Measurements from ENCODE around the gene INPP4B.

The INPP4B gene

DNA sequence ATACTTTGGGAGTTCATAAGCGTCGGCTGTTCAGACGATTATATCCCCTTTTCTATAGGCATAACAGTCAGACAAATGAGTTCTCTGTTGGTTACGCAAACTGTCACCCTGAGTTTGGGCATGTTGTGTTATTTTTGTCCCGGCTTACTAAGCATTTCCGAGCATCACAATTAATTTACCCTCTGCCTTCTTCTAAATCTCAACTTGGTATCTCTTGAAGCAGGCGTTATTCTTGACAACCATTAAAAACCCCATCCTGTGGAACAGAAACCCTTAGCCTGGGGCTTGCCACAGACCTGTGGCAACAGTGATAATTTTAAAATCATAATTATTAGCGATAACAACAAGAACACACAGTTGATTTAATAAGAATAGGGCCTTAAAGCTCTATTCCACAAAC lies 558.7 kb downstream of the INPP4B start:
- H3K9me3 ChIP-seq (replicated peaks in 1 of 2; ENCODE audit: control insufficient read depth in 2 of 2, insufficient read depth in 1 of 2, low read depth in 1 of 2, low read length in 2 of 2) = no peaks in the 10 kb centered on the region
- no peak overlapping the region for H4K8ac ChIP-seq (ENCODE audit: low read depth, low read length)
- H2BK12ac ChIP-seq (ENCODE audit: low read length) = no peak overlapping the region

DNA sequence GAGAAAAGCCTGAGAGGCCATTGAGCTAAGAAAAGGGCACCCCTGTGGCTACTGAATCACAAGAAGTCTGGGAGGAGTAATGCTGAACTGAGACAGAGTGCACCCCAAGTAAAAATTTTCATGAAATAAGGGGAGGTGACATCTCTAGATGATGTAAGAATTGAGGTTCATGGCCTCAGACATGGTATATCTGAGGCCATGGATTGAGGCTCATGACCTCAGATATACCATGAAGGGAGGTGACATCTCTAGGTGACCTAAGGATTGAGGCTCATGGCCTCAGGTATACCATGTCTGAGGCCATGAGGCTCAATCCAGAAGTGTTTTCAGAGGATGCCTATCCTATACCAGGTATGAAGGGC lies 560.9 kb downstream of the INPP4B start:
- Histone ChIP-seq H3K4me1 (ENCODE audit: control insufficient read depth in 2 of 2, insufficient read depth in 1 of 2, low read depth in 1 of 2, low read length in 2 of 2) (peaks cover 0 to 2% of the 10 kb centered on the region in 2 donors), H3K4me3 (ENCODE audit: low read length in 2 of 2) (no peak overlapping the region), H3K9me3 (replicated peaks in 1 of 2; ENCODE audit: control insufficient read depth in 2 of 2, insufficient read depth in 1 of 2, low read depth in 1 of 2, low read length in 2 of 2) (no peaks in the 10 kb centered on the region), H4K8ac (ENCODE audit: low read depth, low read length) (no peak overlapping the region), H3K18ac (ENCODE audit: low read length) (no peak overlapping the region), H3K4ac (ENCODE audit: low read length) (no peak overlapping the region), H2BK15ac (ENCODE audit: low read length) (no peak overlapping the region), H2AFZ (ENCODE audit: low read length) (no peak overlapping the region), H2BK12ac (ENCODE audit: low read length) (no peak overlapping the region), H3K9ac (ENCODE audit: low read depth, low read length, poor library complexity) (no peak overlapping the region), H3K4me2 (ENCODE audit: insufficient read depth, low read length, poor library complexity, severe bottlenecking) (no peak overlapping the region), H3K23ac (ENCODE audit: low read depth, low read length, poor library complexity) (no peak overlapping the region), H3K27me3 (ENCODE audit: control insufficient read depth in 3 of 3, insufficient read depth in 3 of 3, low read depth in 1 of 3, low read length in 3 of 3) (no peaks in the 10 kb centered on the region), H3K36me3 (replicated peaks in 1 of 2; ENCODE audit: control insufficient read depth in 2 of 2, insufficient read depth in 2 of 2, low read length in 2 of 2) (no peaks in the 10 kb centered on the region), H2BK120ac (ENCODE audit: low read depth, low read length) (no peak overlapping the region), H3K79me1 (ENCODE audit: low read depth, low read length) (no peaks in the 10 kb centered on the region), H2AK5ac (ENCODE audit: low read depth, low read length) (no peak overlapping the region), H3K27ac (replicated peaks; ENCODE audit: low read length) (no peak overlapping the region), H3K14ac (ENCODE audit: low read length) (no peak overlapping the region), H4K91ac (ENCODE audit: low read depth, low read length, poor library complexity) (no peak overlapping the region), H2BK5ac (ENCODE audit: low read length) (no peak overlapping the region)
- no peak for DNase-seq (ENCODE audit: low spot score)

More for the DNA sequence above, 558.7 kb downstream of the INPP4B start:
- H2AFZ ChIP-seq (ENCODE audit: low read length) = no peak overlapping the region
- no peak overlapping the region for H2BK120ac ChIP-seq (ENCODE audit: low read depth, low read length)
- no peak overlapping the region for H3K4me3 ChIP-seq (ENCODE audit: low read length in 2 of 2)
- H2BK5ac ChIP-seq (ENCODE audit: low read length) = no peak overlapping the region
- H3K4me1 ChIP-seq (ENCODE audit: control insufficient read depth in 2 of 2, insufficient read depth in 1 of 2, low read depth in 1 of 2, low read length in 2 of 2) = peaks cover 0 to 2% of the 10 kb centered on the region in 2 donors
- H3K36me3 ChIP-seq (replicated peaks in 1 of 2; ENCODE audit: control insufficient read depth in 2 of 2, insufficient read depth in 2 of 2, low read length in 2 of 2) = no peaks in the 10 kb centered on the region
- no peak overlapping the region for H3K14ac ChIP-seq (ENCODE audit: low read length)
- H3K23ac ChIP-seq (ENCODE audit: low read depth, low read length, poor library complexity) = no peak overlapping the region
- H3K27ac ChIP-seq (replicated peaks; ENCODE audit: low read length) = no peak overlapping the region
- H3K4ac ChIP-seq (ENCODE audit: low read length) = no peak overlapping the region
- H3K4me2 ChIP-seq (ENCODE audit: insufficient read depth, low read length, poor library complexity, severe bottlenecking) = no peak overlapping the region
- no peak overlapping the region for H3K9ac ChIP-seq (ENCODE audit: low read depth, low read length, poor library complexity)
- no peak overlapping the region for H3K18ac ChIP-seq (ENCODE audit: low read length)
- H3K27me3 ChIP-seq (ENCODE audit: control insufficient read depth in 3 of 3, insufficient read depth in 3 of 3, low read depth in 1 of 3, low read length in 3 of 3) = no peaks in the 10 kb centered on the region
- H3K79me1 ChIP-seq (ENCODE audit: low read depth, low read length) = no peaks in the 10 kb centered on the region
- no peak overlapping the region for H2AK5ac ChIP-seq (ENCODE audit: low read depth, low read length)
- H4K91ac ChIP-seq (ENCODE audit: low read depth, low read length, poor library complexity) = no peak overlapping the region
- no peak overlapping the region for H2BK15ac ChIP-seq (ENCODE audit: low read length)
- no peak for DNase-seq (ENCODE audit: low spot score)
- no CpG with 5 or more reads among the region's 8 CpGs for WGBS, 2 donors (ENCODE audit: extremely low coverage in 2 of 2, insufficient read length in 2 of 2, insufficient replicate concordance in 1 of 2)

DNA sequence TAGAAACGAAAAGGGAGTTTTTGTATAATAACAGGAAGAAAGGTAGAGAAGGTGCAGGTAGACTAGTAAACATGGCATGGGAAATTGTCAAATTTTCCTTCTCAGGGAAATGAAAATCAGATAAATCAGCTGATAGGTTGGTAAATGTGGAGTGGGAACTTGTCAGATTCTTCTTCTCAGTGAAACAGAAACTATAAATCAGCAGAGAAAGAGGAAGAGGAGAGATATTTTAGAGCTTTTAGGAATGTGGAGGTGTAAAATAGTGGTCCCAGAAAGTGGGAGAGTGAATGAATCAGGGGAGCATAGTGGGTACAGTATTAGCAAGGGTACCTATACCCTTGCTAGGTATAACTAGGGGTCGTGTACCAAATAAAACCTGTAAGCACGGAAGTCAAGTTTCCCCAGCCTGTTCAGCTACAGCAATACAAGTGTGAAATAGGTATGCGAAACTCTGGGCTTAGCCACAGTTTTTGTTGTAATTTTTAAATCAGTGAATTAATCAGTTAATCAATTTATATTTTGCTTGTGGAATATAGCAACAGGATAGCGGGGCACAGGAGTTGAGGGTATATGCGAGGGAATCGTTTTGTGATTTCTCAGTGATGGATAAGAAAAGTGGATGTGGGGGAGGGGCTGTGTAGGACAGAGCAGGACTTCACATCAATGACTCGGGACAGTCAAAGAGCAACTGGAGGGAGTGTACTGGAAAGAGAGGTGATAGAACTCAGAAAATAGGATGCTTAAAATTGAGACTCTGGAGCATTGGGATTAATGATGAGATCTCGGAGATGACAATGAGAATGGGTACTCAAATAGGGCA lies 561.5 kb downstream of the INPP4B start:
- Histone ChIP-seq H4K8ac (ENCODE audit: low read depth, low read length) (no peak overlapping the region), H3K4me2 (ENCODE audit: insufficient read depth, low read length, poor library complexity, severe bottlenecking) (no peak overlapping the region), H2BK120ac (ENCODE audit: low read depth, low read length) (no peak overlapping the region), H2BK5ac (ENCODE audit: low read length) (no peak overlapping the region), H3K23ac (ENCODE audit: low read depth, low read length, poor library complexity) (no peak overlapping the region), H3K9me3 (replicated peaks in 1 of 2; ENCODE audit: control insufficient read depth in 2 of 2, insufficient read depth in 1 of 2, low read depth in 1 of 2, low read length in 2 of 2) (no peaks in the 10 kb centered on the region), H2BK12ac (ENCODE audit: low read length) (no peak overlapping the region), H3K4ac (ENCODE audit: low read length) (no peak overlapping the region), H2AFZ (ENCODE audit: low read length) (no peak overlapping the region), H3K79me1 (ENCODE audit: low read depth, low read length) (no peaks in the 10 kb centered on the region), H3K14ac (ENCODE audit: low read length) (no peak overlapping the region), H3K36me3 (replicated peaks in 1 of 2; ENCODE audit: control insufficient read depth in 2 of 2, insufficient read depth in 2 of 2, low read length in 2 of 2) (no peaks in the 10 kb centered on the region), H3K4me3 (ENCODE audit: low read length in 2 of 2) (no peak overlapping the region), H3K18ac (ENCODE audit: low read length) (no peak overlapping the region), H3K9ac (ENCODE audit: low read depth, low read length, poor library complexity) (no peak overlapping the region), H2AK5ac (ENCODE audit: low read depth, low read length) (no peak overlapping the region), H2BK15ac (ENCODE audit: low read length) (no peak overlapping the region), H3K27me3 (ENCODE audit: control insufficient read depth in 3 of 3, insufficient read depth in 3 of 3, low read depth in 1 of 3, low read length in 3 of 3) (no peaks in the 10 kb centered on the region), H4K91ac (ENCODE audit: low read depth, low read length, poor library complexity) (no peak overlapping the region), H3K27ac (replicated peaks; ENCODE audit: low read length) (no peak overlapping the region), H3K4me1 (ENCODE audit: control insufficient read depth in 2 of 2, insufficient read depth in 1 of 2, low read depth in 1 of 2, low read length in 2 of 2) (peaks cover 0 to 2% of the 10 kb centered on the region in 2 donors)
- DNase-seq (ENCODE audit: low spot score) = no peak
- WGBS, 2 donors (ENCODE audit: extremely low coverage in 2 of 2, insufficient read length in 2 of 2, insufficient replicate concordance in 1 of 2) = no CpG with 5 or more reads among the region's 9 CpGs

DNA sequence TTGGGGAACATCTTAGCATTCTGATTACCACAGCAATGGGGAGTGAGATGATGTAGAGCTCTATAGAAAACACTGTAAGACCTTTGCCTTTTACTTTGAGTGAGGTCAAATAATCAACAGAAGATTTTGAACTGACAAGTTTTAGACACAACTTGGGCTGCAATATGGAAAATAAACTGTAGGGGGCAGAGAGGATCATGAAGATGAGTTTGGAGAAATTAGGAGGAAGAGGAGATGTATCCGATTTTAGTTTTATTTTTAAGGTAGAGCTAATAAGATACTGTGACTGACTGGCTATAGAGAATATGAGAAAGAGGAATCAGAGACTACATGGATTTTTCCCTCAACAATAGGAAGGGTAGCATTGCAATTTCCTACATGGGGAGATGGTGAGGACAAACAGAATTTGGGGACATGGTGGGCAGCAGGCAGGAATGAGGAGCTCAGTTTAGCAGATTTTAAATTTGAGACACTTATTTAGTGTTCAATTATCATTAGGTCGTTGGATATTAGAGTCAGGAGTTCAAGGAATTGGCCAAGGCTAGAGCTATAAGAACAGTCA lies 563.1 kb downstream of the INPP4B start:
- WGBS, 2 donors (ENCODE audit: extremely low coverage in 2 of 2, insufficient read length in 2 of 2, insufficient replicate concordance in 1 of 2) = 100% methylated on average over 1 of the region's 2 CpGs
- H3K14ac ChIP-seq (ENCODE audit: low read length) = no peak overlapping the region
- no peaks in the 10 kb centered on the region for H3K27me3 ChIP-seq (ENCODE audit: control insufficient read depth in 3 of 3, insufficient read depth in 3 of 3, low read depth in 1 of 3, low read length in 3 of 3)
- H2BK120ac ChIP-seq (ENCODE audit: low read depth, low read length) = no peak overlapping the region
- H3K4ac ChIP-seq (ENCODE audit: low read length) = no peak overlapping the region
- H3K9ac ChIP-seq (ENCODE audit: low read depth, low read length, poor library complexity) = no peak overlapping the region
- no peak overlapping the region for H3K27ac ChIP-seq (replicated peaks; ENCODE audit: low read length)
- H2AK5ac ChIP-seq (ENCODE audit: low read depth, low read length) = no peak overlapping the region
- H3K4me2 ChIP-seq (ENCODE audit: insufficient read depth, low read length, poor library complexity, severe bottlenecking) = no peak overlapping the region
- no peak overlapping the region for H4K91ac ChIP-seq (ENCODE audit: low read depth, low read length, poor library complexity)
- DNase-seq (ENCODE audit: low spot score) = peak; percentile 32
- H3K4me1 ChIP-seq (ENCODE audit: control insufficient read depth in 2 of 2, insufficient read depth in 1 of 2, low read depth in 1 of 2, low read length in 2 of 2) = peaks cover 0 to 2% of the 10 kb centered on the region in 2 donors
- H3K4me3 ChIP-seq (ENCODE audit: low read length in 2 of 2) = no peak overlapping the region
- no peak overlapping the region for H2BK5ac ChIP-seq (ENCODE audit: low read length)
- H3K36me3 ChIP-seq (replicated peaks in 1 of 2; ENCODE audit: control insufficient read depth in 2 of 2, insufficient read depth in 2 of 2, low read length in 2 of 2) = no peaks in the 10 kb centered on the region
- no peaks in the 10 kb centered on the region for H3K9me3 ChIP-seq (replicated peaks in 1 of 2; ENCODE audit: control insufficient read depth in 2 of 2, insufficient read depth in 1 of 2, low read depth in 1 of 2, low read length in 2 of 2)
- no peaks in the 10 kb centered on the region for H3K79me1 ChIP-seq (ENCODE audit: low read depth, low read length)
- no peak overlapping the region for H2AFZ ChIP-seq (ENCODE audit: low read length)
- no peak overlapping the region for H2BK15ac ChIP-seq (ENCODE audit: low read length)
- no peak overlapping the region for H2BK12ac ChIP-seq (ENCODE audit: low read length)
- H3K23ac ChIP-seq (ENCODE audit: low read depth, low read length, poor library complexity) = no peak overlapping the region
- no peak overlapping the region for H3K18ac ChIP-seq (ENCODE audit: low read length)
- no peak overlapping the region for H4K8ac ChIP-seq (ENCODE audit: low read depth, low read length)
